ENCODE results near the gene ABCB7. TPM values are rescaled to one million over a fixed set of nuclear protein-coding genes. Genes with fewer than 3 reads are reported as not detected.
A peak's percentile ranks its signal among the peaks of the same experiment; 100 is the strongest.

Gene ABCB7
- total and polyA plus RNA-seq, 2 of the 4 experiments (the other 2 are of a cell fraction) = 9.3 to 15.8 TPM

GRCh38 chrX:75156531-75156945 lies 455 bp upstream of the ABCB7 start:
- ChIA-PET CTCF (no interaction called here), POLR2A (ENCODE audit: unreplicated experiment) (no interaction called here)
- WGBS, 2 experiments (ENCODE audit: extremely low coverage in 2 of 2, insufficient read length in 1 of 2) = 9% methylated on average over 3 of the region's 7 CpGs; no CpG with 5 or more reads in 1 of the 2 experiments
- Histone ChIP-seq H2BK5ac (ENCODE audit: low read depth, low read length, poor library complexity, severe bottlenecking) (peak overlapping the region; percentile 29), H3K4ac (ENCODE audit: low read depth, low read length) (peak overlapping the region; percentile 15; the same call in 1 of the 2 replicates), H2BK120ac (ENCODE audit: low read depth, low read length) (no peak overlapping the region), H3K9me1 (ENCODE audit: insufficient read depth, low read length) (no peaks in the 10 kb centered on the region), H3K9ac (ENCODE audit: low read depth, low read length) (peak overlapping the region; percentile 91), H4K8ac (ENCODE audit: low read depth in 2 of 2, low read length in 2 of 2) (peak overlapping the region; percentile 87 to 100), H3K27me3 (ENCODE audit: control insufficient read depth, insufficient read depth, low read length) (no peaks in the 10 kb centered on the region), H2AK9ac (replicated peaks; ENCODE audit: low read depth, low read length, poor library complexity) (no peak overlapping the region), H2BK15ac (ENCODE audit: low read depth, low read length) (no peak overlapping the region), H3K23ac (ENCODE audit: low read depth, low read length) (peak overlapping the region; percentile 48; the same call in 1 of the 2 replicates), H3K36me3 (ENCODE audit: control insufficient read depth, insufficient read depth, low read length) (no peaks in the 10 kb centered on the region), H4K5ac (ENCODE audit: low read depth, low read length) (peak overlapping the region; percentile 93), H3K4me3 (ENCODE audit: insufficient read depth, low read depth, low read length) (peak overlapping the region; percentile 74), H2AFZ (replicated peaks; ENCODE audit: low read length, poor library complexity) (peak overlapping the region; percentile 69), H3K56ac (ENCODE audit: extremely low read depth, insufficient read depth, low read length) (peak overlapping the region; percentile 62), H3K18ac (ENCODE audit: low read depth, low read length) (peak overlapping the region; percentile 69), H3K4me1 (ENCODE audit: control insufficient read depth, insufficient read depth, low read length) (no peaks in the 10 kb centered on the region), H3K79me1 (ENCODE audit: low read depth in 1 of 2, low read length in 2 of 2) (no peaks in the 10 kb centered on the region), H4K91ac (ENCODE audit: insufficient read depth, low read depth, low read length) (no peak overlapping the region), H2BK20ac (ENCODE audit: low read depth, low read length) (no peak overlapping the region), H3K9me3 (ENCODE audit: control insufficient read depth, insufficient read depth, low read length) (no peaks in the 10 kb centered on the region), H3K4me2 (ENCODE audit: low read depth, low read length) (peak overlapping the region; percentile 84), H4K20me1 (ENCODE audit: insufficient read depth, low read length) (no peaks in the 10 kb centered on the region), H3K14ac (replicated peaks; ENCODE audit: low read depth, low read length) (no peak overlapping the region), H3K27ac (ENCODE audit: insufficient read depth, low read length) (peak overlapping the region; percentile 81), H2AK5ac (ENCODE audit: low read depth, low read length) (no peak overlapping the region)
- DNase-seq (peak; percentile 12), ATAC-seq (ENCODE audit: low read depth) (peak; percentile 44)
- dilution Hi-C loops (cut with HindIII; ENCODE audit: low sequenced_read_pairs, unreplicated experiment) (no loop called here), in situ Hi-C loops (cut with MboI; ENCODE audit: low sequenced_read_pairs) (loop anchor here (10.0 kb wide), 1 partner anchor 58 kb away; no protein-coding TSS in a partner anchor), intact Hi-C loops (cut with micrococcal nuclease) (loop anchor here (1.0 kb wide), 1 partner anchor 118 kb away; the partner anchor contains the start of gene UPRT)
- peak; percentile 64 for TF ChIP-seq CEBPB (IDR thresholded peaks at IDR 0.05; ENCODE audit: low read depth, low read length)
- TF ChIP-seq RFX5 (IDR thresholded peaks at IDR 0.05; ENCODE audit: low read depth, low read length) = no peak
- BruUV-seq (replicated peaks) = no TSS peak

Data from IMR-90 (cell line).